ENCODE measurements around the gene PCK2.
A peak's percentile ranks its signal among the peaks of the same experiment; 100 is the strongest.

The PCK2 gene

DNA sequence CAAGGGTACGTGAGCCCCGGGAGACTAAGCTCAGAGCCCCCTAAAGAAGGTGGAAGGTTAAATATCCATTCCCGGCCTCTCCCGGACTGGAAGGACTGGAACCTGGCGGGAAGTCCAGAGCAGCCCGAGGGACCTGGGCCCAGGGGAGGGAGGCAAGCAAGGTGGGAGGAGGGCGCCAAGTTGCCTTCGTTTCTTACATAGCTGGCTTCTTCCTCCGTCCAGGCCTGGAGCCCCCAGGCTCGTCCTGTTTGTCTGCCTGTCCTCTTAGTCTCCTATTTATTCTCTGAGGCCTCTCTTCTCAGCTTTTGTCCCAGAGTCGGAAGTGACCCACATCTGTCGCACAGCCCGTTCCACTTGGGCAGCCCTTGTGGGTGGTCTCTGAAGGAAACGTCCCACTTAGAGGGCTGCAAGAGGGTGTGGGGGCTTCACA, 745 bp downstream of the PCK2 start:
- ChIA-PET POLR2A (interaction anchor here (0.6 to 8.8 kb wide), 24 partner anchors 10 to 347 kb away, joined by 3 to 162 read pairs (median 6); partner anchors contain the start of genes CARMIL3, DCAF11, EMC9 and IRF9), CTCF (interaction anchor here (2.0 to 8.4 kb wide), 3 partner anchors 13 to 66 kb away, joined by 5 to 153 read pairs (median 28); partner anchors contain the start of gene IRF9)
- DNase-seq (ENCODE audit: extremely low spot score): no peak
- TF ChIP-seq LEF1 (IDR thresholded peaks at IDR 0.05; ENCODE audit: borderline replicate concordance) (no peak), SP1 (IDR thresholded peaks at IDR 0.05) (no peak)

DNA sequence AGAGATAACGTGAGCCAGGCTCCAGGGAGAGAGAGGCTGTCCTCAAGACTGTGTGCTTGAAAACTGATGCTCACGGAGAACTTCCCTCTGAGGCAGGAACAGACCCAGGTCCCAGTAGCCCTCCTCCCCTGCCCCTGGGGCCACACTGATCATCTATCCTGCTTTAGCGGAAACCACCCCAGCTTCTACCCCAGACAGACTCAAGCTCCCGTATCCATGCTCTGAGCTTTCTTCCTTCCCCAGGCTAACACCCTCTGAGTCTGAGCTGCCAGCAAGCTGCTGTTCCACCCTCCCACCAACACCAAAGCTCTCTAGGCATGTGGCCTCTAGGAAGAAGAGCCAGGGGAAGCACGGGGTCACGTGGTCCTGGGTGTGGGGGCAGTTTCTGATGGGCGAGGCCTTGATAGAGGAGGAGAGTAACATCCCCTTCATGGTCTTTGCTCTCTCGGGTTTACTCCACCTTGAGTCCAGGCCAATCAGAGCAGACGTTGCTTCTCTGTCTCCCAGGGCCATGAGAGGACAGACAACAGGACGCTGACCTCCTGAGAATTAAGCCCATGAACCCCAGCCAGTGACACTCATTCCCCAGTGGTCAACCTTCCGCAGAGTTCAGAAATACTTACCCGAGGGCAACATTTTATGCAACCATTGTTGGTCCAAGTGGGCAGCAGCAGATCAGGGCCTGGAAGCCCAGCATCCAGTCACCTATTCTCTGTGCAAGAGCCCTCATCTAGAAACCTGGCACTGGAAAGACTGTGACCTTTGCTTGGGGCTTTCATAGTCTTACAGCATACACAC, 1.4 kb downstream of the PCK2 start:
- CTCF ChIA-PET: interaction anchor here (2.0 to 8.4 kb wide), 3 partner anchors 12 to 65 kb away, joined by 5 to 153 read pairs (median 28); partner anchors contain the start of gene IRF9
- peak; percentile 25 for DNase-seq (ENCODE audit: extremely low spot score)
- POLR2A ChIA-PET: interaction anchor here (0.6 to 8.8 kb wide), 18 partner anchors 10 to 346 kb away, joined by 3 to 162 read pairs (median 18); partner anchors contain the start of genes CARMIL3, DCAF11, EMC9 and IRF9
- TF ChIP-seq LEF1 (IDR thresholded peaks at IDR 0.05; ENCODE audit: borderline replicate concordance) (no peak), L3MBTL2 (conservative IDR thresholded peaks at IDR 0.05) (peak; percentile 67)

DNA sequence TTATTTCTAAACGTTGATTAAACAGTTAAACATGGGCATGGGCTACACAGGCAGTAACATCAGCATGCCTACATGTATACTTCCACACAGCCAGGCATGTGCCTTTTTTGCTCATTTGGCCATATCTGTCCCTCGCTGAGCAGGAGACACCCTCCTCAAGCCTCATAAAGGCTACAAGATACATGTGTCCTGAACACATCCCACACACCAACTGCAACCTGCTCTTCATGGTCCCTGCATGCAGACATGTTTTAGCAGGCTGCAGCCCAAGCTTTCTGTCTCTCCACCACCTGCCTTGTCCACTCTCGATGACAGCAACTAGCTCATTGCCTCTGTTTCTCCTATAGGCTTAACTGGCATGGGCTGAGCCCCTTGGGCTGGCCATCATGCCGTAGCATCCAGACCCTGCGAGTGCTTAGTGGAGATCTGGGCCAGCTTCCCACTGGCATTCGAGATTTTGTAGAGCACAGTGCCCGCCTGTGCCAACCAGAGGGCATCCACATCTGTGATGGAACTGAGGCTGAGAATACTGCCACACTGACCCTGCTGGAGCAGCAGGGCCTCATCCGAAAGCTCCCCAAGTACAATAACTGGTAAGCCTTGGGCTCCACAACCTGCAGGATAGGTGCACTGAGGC, 2.6 kb downstream of the PCK2 start:
- no peak for TF ChIP-seq FOXM1 (IDR thresholded peaks at IDR 0.05; ENCODE audit: borderline replicate concordance)
- TF ChIP-seq, protein P1, sequence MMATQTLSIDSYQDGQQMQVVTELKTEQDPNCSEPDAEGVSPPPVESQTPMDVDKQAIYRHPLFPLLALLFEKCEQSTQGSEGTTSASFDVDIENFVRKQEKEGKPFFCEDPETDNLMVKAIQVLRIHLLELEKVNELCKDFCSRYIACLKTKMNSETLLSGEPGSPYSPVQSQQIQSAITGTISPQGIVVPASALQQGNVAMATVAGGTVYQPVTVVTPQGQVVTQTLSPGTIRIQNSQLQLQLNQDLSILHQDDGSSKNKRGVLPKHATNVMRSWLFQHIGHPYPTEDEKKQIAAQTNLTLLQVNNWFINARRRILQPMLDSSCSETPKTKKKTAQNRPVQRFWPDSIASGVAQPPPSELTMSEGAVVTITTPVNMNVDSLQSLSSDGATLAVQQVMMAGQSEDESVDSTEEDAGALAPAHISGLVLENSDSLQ (IDR thresholded peaks at IDR 0.05): no peak
- TF ChIP-seq LEF1 (IDR thresholded peaks at IDR 0.05; ENCODE audit: borderline replicate concordance): no peak
- no peak for DNase-seq (ENCODE audit: extremely low spot score)
- ChIA-PET POLR2A (interaction anchor here (0.6 to 8.8 kb wide), 5 partner anchors 10 to 44 kb away, joined by 3 to 162 read pairs (median 4); no protein-coding TSS in a partner anchor), CTCF (interaction anchor here (0.6 to 3.2 kb wide), 4 partner anchors 11 to 64 kb away, joined by 5 to 28 read pairs (median 6); partner anchors contain the start of gene IRF9)

DNA sequence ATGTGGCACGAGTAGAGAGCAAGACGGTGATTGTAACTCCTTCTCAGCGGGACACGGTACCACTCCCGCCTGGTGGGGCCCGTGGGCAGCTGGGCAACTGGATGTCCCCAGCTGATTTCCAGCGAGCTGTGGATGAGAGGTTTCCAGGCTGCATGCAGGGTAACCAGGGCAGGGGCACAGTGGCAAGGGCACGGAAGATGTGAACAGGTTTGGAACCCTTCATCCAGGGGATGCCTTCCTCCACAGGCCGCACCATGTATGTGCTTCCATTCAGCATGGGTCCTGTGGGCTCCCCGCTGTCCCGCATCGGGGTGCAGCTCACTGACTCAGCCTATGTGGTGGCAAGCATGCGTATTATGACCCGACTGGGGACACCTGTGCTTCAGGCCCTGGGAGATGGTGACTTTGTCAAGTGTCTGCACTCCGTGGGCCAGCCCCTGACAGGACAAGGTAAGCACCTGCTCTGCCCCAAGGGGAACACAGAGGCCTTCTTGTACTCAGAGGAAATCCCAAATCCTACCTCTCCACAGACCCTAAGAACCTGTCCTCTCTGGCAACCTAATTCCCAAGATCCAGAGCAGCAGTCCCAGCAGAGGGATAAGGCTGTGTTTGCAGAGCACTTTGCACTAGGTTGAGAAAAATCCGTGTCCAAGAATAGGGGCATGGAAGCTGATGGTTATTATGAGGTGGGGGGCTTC, 4.3 kb downstream of the PCK2 start:
- no peak for TF ChIP-seq ELF4 (IDR thresholded peaks at IDR 0.05)
- no peak for TF ChIP-seq FOXA1 (IDR thresholded peaks at IDR 0.05)
- TF ChIP-seq HDGF (IDR thresholded peaks at IDR 0.05; ENCODE audit: borderline replicate concordance): no peak
- TF ChIP-seq NFRKB (IDR thresholded peaks at IDR 0.05): no peak
- TF ChIP-seq CTBP1 (IDR thresholded peaks at IDR 0.05; ENCODE audit: borderline replicate concordance): no peak
- no peak for TF ChIP-seq L3MBTL2 (conservative IDR thresholded peaks at IDR 0.05)
- TF ChIP-seq, protein P1 (IDR thresholded peaks at IDR 0.05): no peak
- no peak for TF ChIP-seq TARDBP (IDR thresholded peaks at IDR 0.05)
- no peak for TF ChIP-seq SUZ12 (IDR thresholded peaks at IDR 0.05)
- TF ChIP-seq ZNF384 (IDR thresholded peaks at IDR 0.05): no peak
- TF ChIP-seq FOXK2 (IDR thresholded peaks at IDR 0.05): no peak
- TF ChIP-seq LEF1 (IDR thresholded peaks at IDR 0.05; ENCODE audit: borderline replicate concordance): no peak
- TF ChIP-seq SP1 (IDR thresholded peaks at IDR 0.05): no peak
- TF ChIP-seq FOXM1 (IDR thresholded peaks at IDR 0.05; ENCODE audit: borderline replicate concordance): no peak
- TF ChIP-seq ARNT (IDR thresholded peaks at IDR 0.05): no peak
- no peak for TF ChIP-seq BHLHE40 (IDR thresholded peaks at IDR 0.05; ENCODE audit: borderline replicate concordance)
- ChIA-PET POLR2A (interaction anchor here (1.1 to 8.8 kb wide), 4 partner anchors 8 to 40 kb away, joined by 3 to 162 read pairs (median 6); partner anchors contain the start of genes DCAF11, NRL and PSME1), CTCF (interaction anchor here (2.3 kb wide), 1 partner anchor 10 kb away, joined by 6 read pairs; no protein-coding TSS in a partner anchor)
- no peak for DNase-seq (ENCODE audit: extremely low spot score)

DNA sequence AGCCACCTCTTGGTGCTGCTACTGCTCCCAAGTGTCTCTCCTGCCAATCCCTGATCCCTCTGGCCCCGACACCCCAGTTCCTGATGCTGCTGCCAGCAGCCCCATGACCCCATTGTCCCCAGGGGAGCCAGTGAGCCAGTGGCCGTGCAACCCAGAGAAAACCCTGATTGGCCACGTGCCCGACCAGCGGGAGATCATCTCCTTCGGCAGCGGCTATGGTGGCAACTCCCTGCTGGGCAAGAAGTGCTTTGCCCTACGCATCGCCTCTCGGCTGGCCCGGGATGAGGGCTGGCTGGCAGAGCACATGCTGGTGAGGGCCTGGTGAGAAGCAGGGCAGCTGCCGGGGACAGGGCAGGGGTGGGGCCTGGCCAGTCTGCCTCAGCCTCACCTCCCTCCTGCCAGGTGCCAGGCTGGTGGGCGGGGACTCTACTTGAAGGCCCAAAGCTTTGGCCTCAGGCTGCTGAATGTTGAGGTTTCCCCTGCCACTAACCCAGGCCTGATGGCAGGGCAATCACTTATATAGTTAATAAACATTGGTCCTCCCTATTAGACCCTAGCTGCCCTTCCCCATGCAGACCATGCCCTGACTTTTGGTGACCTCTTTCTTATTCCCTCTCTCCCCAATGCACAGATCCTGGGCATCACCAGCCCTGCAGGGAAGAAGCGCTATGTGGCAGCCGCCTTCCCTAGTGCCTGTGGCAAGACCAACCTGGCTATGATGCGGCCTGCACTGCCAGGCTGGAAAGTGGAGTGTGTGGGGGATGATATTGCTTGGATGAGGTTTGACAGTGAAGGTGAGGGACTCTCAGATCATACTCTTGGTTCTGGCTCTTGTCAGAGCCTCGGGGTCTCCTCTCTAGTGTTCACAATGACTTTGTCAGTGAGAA, 5.1 kb downstream of the PCK2 start:
- no peak for DNase-seq (ENCODE audit: extremely low spot score)
- CTCF ChIA-PET: interaction anchor here (2.3 kb wide), 1 partner anchor 9 kb away, joined by 6 read pairs; no protein-coding TSS in a partner anchor
- TF ChIP-seq NFRKB (IDR thresholded peaks at IDR 0.05): no peak
- no peak for TF ChIP-seq L3MBTL2 (conservative IDR thresholded peaks at IDR 0.05)
- no peak for TF ChIP-seq SUZ12 (IDR thresholded peaks at IDR 0.05)
- TF ChIP-seq ZNF384 (IDR thresholded peaks at IDR 0.05): no peak
- TF ChIP-seq BHLHE40 (IDR thresholded peaks at IDR 0.05; ENCODE audit: borderline replicate concordance): no peak
- TF ChIP-seq CTBP1 (IDR thresholded peaks at IDR 0.05; ENCODE audit: borderline replicate concordance): no peak
- TF ChIP-seq FOXA1 (IDR thresholded peaks at IDR 0.05): no peak
- no peak for TF ChIP-seq TARDBP (IDR thresholded peaks at IDR 0.05)
- POLR2A ChIA-PET: interaction anchor here (1.4 to 8.8 kb wide), 2 partner anchors 7 to 37 kb away, joined by 3 to 162 read pairs; partner anchors contain the start of gene PSME1
